Epithelial cell of esophagus (primary cell): ENCODE data around the gene MFSD2B.

Experiments used
- DNase-seq: peaks from one replicate; pipeline ENCODE4 v3.0.0; 2010; ENCODE audit warnings: low read depth
- H3K4me3 ChIP-seq: 2 replicates; pipeline ENCODE4 v1.5.1; 2011; ENCODE audit warnings: mild to moderate bottlenecking, low read length, control low read depth
- CTCF ChIP-seq: IDR thresholded peaks from 2 replicates; pipeline ENCODE4 v1.5.1; 2011; ENCODE audit warnings: low read depth, mild to moderate bottlenecking, low read length, control low read depth, inconsistent platforms; ENCODE audit not compliant: insufficient read depth; ENCODE audit errors: missing control alignments

MFSD2B gene

GRCh38 chr2:24020244-24020643, 10.4 kb downstream of the MFSD2B start:
- DNase-seq, result no peak
- TF ChIP-seq CTCF, result no peak

GRCh38 chr2:24021122-24021998, 11.5 kb downstream of the MFSD2B start:
- DNase-seq, result peak; percentile 96
- TF ChIP-seq CTCF, result no peak
- H3K4me3 ChIP-seq, result no peak overlapping the region

More at GRCh38 chr2:24020244-24020643, 10.4 kb downstream of the MFSD2B start:
- no peak overlapping the region for H3K4me3 ChIP-seq

- TF ChIP-seq CTCF, result no peak
- H3K4me3 ChIP-seq, result no peak overlapping the region
- DNase-seq, result no peak
Observed at GRCh38 chr2:24022324-24022974, 12.6 kb downstream of the MFSD2B start.

GRCh38 chr2:24022975-24023575, 13.2 kb downstream of the MFSD2B start:
- TF ChIP-seq CTCF, result no peak
- H3K4me3 ChIP-seq, result no peak overlapping the region
- DNase-seq, result no peak

GRCh38 chr2:24024018-24024417, 14.1 kb downstream of the MFSD2B start:
- no peak overlapping the region for H3K4me3 ChIP-seq
- TF ChIP-seq CTCF, result no peak
- no peak for DNase-seq

- no peak overlapping the region for H3K4me3 ChIP-seq
- TF ChIP-seq CTCF, result no peak
- DNase-seq, result no peak
Observed at GRCh38 chr2:24024996-24025663, 15.2 kb downstream of the MFSD2B start.
